Putamen (tissue), 1 donor: ENCODE data around the gene SMYD3.

Experiments
- DNase-seq: peaks from one replicate; pipeline ENCODE4 v3.0.0-alpha.2; 2016; ENCODE audit warnings: low spot score

Gene SMYD3

GRCh38 chr1:246213502-246213901 is 293.6 kb downstream of the SMYD3 start:
- DNase-seq, result no peak

- no peak for DNase-seq
These were observed 294.0 kb downstream of the SMYD3 start for GRCh38 chr1:246213036-246213435.

GRCh38 chr1:246212013-246212412 is 295.1 kb downstream of the SMYD3 start:
- no peak for DNase-seq

GRCh38 chr1:246210756-246211155 is 296.3 kb downstream of the SMYD3 start:
- no peak for DNase-seq

- no peak for DNase-seq
These were observed 299.0 kb downstream of the SMYD3 start for GRCh38 chr1:246208105-246208504.

- no peak for DNase-seq
These were observed 303.9 kb downstream of the SMYD3 start for GRCh38 chr1:246203180-246203579.

GRCh38 chr1:246200738-246201137 is 306.3 kb downstream of the SMYD3 start:
- DNase-seq, result no peak

- DNase-seq, result no peak
These were observed 306.9 kb downstream of the SMYD3 start for GRCh38 chr1:246200225-246200624.

- DNase-seq, result no peak
These were observed 307.9 kb downstream of the SMYD3 start for GRCh38 chr1:246199086-246199645.

GRCh38 chr1:246198115-246198816 is 308.8 kb downstream of the SMYD3 start:
- no peak for DNase-seq

GRCh38 chr1:246197076-246197475 is 310.0 kb downstream of the SMYD3 start:
- no peak for DNase-seq

GRCh38 chr1:246195296-246195695 is 311.8 kb downstream of the SMYD3 start:
- DNase-seq, result no peak

GRCh38 chr1:246193537-246193936 is 313.5 kb downstream of the SMYD3 start:
- DNase-seq, result no peak

- DNase-seq, result no peak
These were observed 318.0 kb downstream of the SMYD3 start for GRCh38 chr1:246189126-246189525.

- DNase-seq, result no peak
These were observed 319.2 kb downstream of the SMYD3 start for GRCh38 chr1:246187834-246188372.

GRCh38 chr1:246184503-246184902 is 322.6 kb downstream of the SMYD3 start:
- DNase-seq, result no peak

- no peak for DNase-seq
These were observed 324.8 kb downstream of the SMYD3 start for GRCh38 chr1:246182149-246182851.

- DNase-seq, result no peak
These were observed 325.8 kb downstream of the SMYD3 start for GRCh38 chr1:246181241-246181640.

GRCh38 chr1:246179401-246179800 is 327.7 kb downstream of the SMYD3 start:
- DNase-seq, result no peak

- no peak for DNase-seq
These were observed 328.3 kb downstream of the SMYD3 start for GRCh38 chr1:246178717-246179311.

- DNase-seq, result no peak
These were observed 330.7 kb downstream of the SMYD3 start for GRCh38 chr1:246176126-246177024.
